ENCODE results near the gene PANK1.
"Not testable (repeated sequence)": the region's sequence is repeated elsewhere in the genome, so short reads cannot be mapped to it uniquely, and the experiment has no call there.

Gene PANK1

GRCh38 chr10:89566992-89567391 lies 78.0 kb downstream of the PANK1 start:
- no peak for DNase-seq

GRCh38 chr10:89566095-89566950 lies 78.7 kb downstream of the PANK1 start:
- DNase-seq, result no peak

GRCh38 chr10:89565180-89565579 lies 79.9 kb downstream of the PANK1 start:
- DNase-seq, result peak; percentile 13

- peak; percentile 57 for DNase-seq
These were observed 81.1 kb downstream of the PANK1 start for GRCh38 chr10:89563861-89564478.

- DNase-seq, result no peak
These were observed 81.7 kb downstream of the PANK1 start for GRCh38 chr10:89563311-89563710.

- no peak for DNase-seq
These were observed 88.4 kb downstream of the PANK1 start for GRCh38 chr10:89556600-89556999.

GRCh38 chr10:89555688-89556445 lies 89.2 kb downstream of the PANK1 start:
- DNase-seq, result no peak

GRCh38 chr10:89554433-89554832 lies 90.6 kb downstream of the PANK1 start:
- DNase-seq, result no peak

- DNase-seq, result no peak
These were observed 91.8 kb downstream of the PANK1 start for GRCh38 chr10:89553064-89553734.

- DNase-seq, result no peak
These were observed 92.8 kb downstream of the PANK1 start for GRCh38 chr10:89552213-89552612.

GRCh38 chr10:89550509-89550908 lies 94.5 kb downstream of the PANK1 start:
- DNase-seq, result peak; percentile 16

- DNase-seq, result no peak
These were observed 95.5 kb downstream of the PANK1 start for GRCh38 chr10:89549510-89549909.

GRCh38 chr10:89548673-89549072 lies 96.4 kb downstream of the PANK1 start:
- DNase-seq, result no peak

GRCh38 chr10:89547853-89548513 lies 97.1 kb downstream of the PANK1 start:
- DNase-seq, result no peak

GRCh38 chr10:89546651-89547050 lies 98.4 kb downstream of the PANK1 start:
- DNase-seq, result not testable (repeated sequence)

GRCh38 chr10:89543841-89544240 lies 101.2 kb downstream of the PANK1 start:
- no peak for DNase-seq

- DNase-seq, result no peak
These were observed 104.6 kb downstream of the PANK1 start for GRCh38 chr10:89540420-89540949.

GRCh38 chr10:89537364-89537763 lies 107.7 kb downstream of the PANK1 start:
- DNase-seq, result no peak

- no peak for DNase-seq
These were observed 109.1 kb downstream of the PANK1 start for GRCh38 chr10:89536013-89536354.

- DNase-seq, result no peak
These were observed 109.7 kb downstream of the PANK1 start, which contains the start of gene SLC16A12 for GRCh38 chr10:89535171-89536012. Gene SLC16A12, minus strand, starts transcription at chr10:89535594. Its CDS starts 73,016 bp downstream, at chr10:89462578.

- no peak for DNase-seq
These were observed 110.2 kb downstream of the PANK1 start for GRCh38 chr10:89534826-89535166.
